Measurements from ENCODE around the gene C1QTNF6. TPM values are rescaled to one million over a fixed set of nuclear protein-coding genes. Genes with fewer than 3 reads are reported as not detected.

Gene C1QTNF6
- total and polyA plus RNA-seq, 2 experiments from 2014 or later, result 23.6 to 29.7 TPM

GRCh38 chr22:37178350-37179125 lies 9.5 kb downstream of the C1QTNF6 start:
- DNase-seq (ENCODE audit: low spot score), result peak; percentile 55
- H3K4me2 ChIP-seq, result peak overlapping the region; percentile 57
- H3K27me3 ChIP-seq, result no peaks in the 10 kb centered on the region
- no peaks in the 10 kb centered on the region for H3K9me2 ChIP-seq (replicated peaks; ENCODE audit: insufficient read depth)
- H4K20me1 ChIP-seq (ENCODE audit: insufficient read depth, poor library complexity, severe bottlenecking), result no peaks in the 10 kb centered on the region
- H3K9me3 ChIP-seq (ENCODE audit: low read depth), result no peaks in the 10 kb centered on the region
- TF ChIP-seq EZH2phosphoT487 (IDR thresholded peaks at IDR 0.05; ENCODE audit: low read depth, severe bottlenecking, unreplicated experiment) (no peak), CTCF (IDR thresholded peaks at IDR 0.05; ENCODE audit: poor library complexity) (no peak)
- no peaks in the 10 kb centered on the region for H3K36me3 ChIP-seq (replicated peaks; ENCODE audit: insufficient read depth, low read depth)
- peak overlapping the region; percentile 80 for H3K27ac ChIP-seq
- H3K4me3 ChIP-seq, result no peak overlapping the region
- H2AFZ ChIP-seq, result no peak overlapping the region
- no peaks in the 10 kb centered on the region for H3K79me2 ChIP-seq
- peaks cover 36% of the 10 kb centered on the region for H3K4me1 ChIP-seq (ENCODE audit: insufficient read depth)
- 49% methylated on average over 17 of the region's 17 CpGs for WGBS (ENCODE audit: low lambda C conversion rate, missing lambda C conversion rate)

- DNase-seq (ENCODE audit: low spot score), result no peak
- H3K4me2 ChIP-seq, result no peak overlapping the region
Observed at GRCh38 chr22:37177755-37178154, 10.3 kb downstream of the C1QTNF6 start.

GRCh38 chr22:37177221-37177620 lies 10.8 kb downstream of the C1QTNF6 start:
- H3K4me2 ChIP-seq, result no peak overlapping the region
- DNase-seq (ENCODE audit: low spot score), result no peak
- 80% methylated on average over 5 of the region's 5 CpGs for WGBS (ENCODE audit: low lambda C conversion rate, missing lambda C conversion rate)
- no peaks in the 10 kb centered on the region for H3K36me3 ChIP-seq (replicated peaks; ENCODE audit: insufficient read depth, low read depth)
- no peaks in the 10 kb centered on the region for H3K9me3 ChIP-seq (ENCODE audit: low read depth)
- TF ChIP-seq EZH2 (IDR thresholded peaks at IDR 0.05; ENCODE audit: borderline replicate concordance) (no peak), EZH2phosphoT487 (IDR thresholded peaks at IDR 0.05; ENCODE audit: low read depth, severe bottlenecking, unreplicated experiment) (no peak), CTCF (IDR thresholded peaks at IDR 0.05; ENCODE audit: poor library complexity) (no peak)
- no peaks in the 10 kb centered on the region for H3K27me3 ChIP-seq
- H4K20me1 ChIP-seq (ENCODE audit: insufficient read depth, poor library complexity, severe bottlenecking), result no peaks in the 10 kb centered on the region
- H3K79me2 ChIP-seq, result no peaks in the 10 kb centered on the region
- H2AFZ ChIP-seq, result no peak overlapping the region
- H3K9me2 ChIP-seq (replicated peaks; ENCODE audit: insufficient read depth), result no peaks in the 10 kb centered on the region
- H3K4me3 ChIP-seq, result no peak overlapping the region
- peak overlapping the region; percentile 55 for H3K27ac ChIP-seq
- H3K4me1 ChIP-seq (ENCODE audit: insufficient read depth), result peaks cover 36% of the 10 kb centered on the region

More at GRCh38 chr22:37177755-37178154, 10.3 kb downstream of the C1QTNF6 start:
- no peaks in the 10 kb centered on the region for H3K36me3 ChIP-seq (replicated peaks; ENCODE audit: insufficient read depth, low read depth)
- peak overlapping the region; percentile 80 for H3K27ac ChIP-seq
- no peaks in the 10 kb centered on the region for H3K9me3 ChIP-seq (ENCODE audit: low read depth)
- no peaks in the 10 kb centered on the region for H3K9me2 ChIP-seq (replicated peaks; ENCODE audit: insufficient read depth)
- no peak overlapping the region for H2AFZ ChIP-seq
- H4K20me1 ChIP-seq (ENCODE audit: insufficient read depth, poor library complexity, severe bottlenecking), result no peaks in the 10 kb centered on the region
- H3K4me1 ChIP-seq (ENCODE audit: insufficient read depth), result peaks cover 36% of the 10 kb centered on the region
- no peak overlapping the region for H3K4me3 ChIP-seq
- WGBS (ENCODE audit: low lambda C conversion rate, missing lambda C conversion rate), result 93% methylated on average over 3 of the region's 3 CpGs
- H3K27me3 ChIP-seq, result no peaks in the 10 kb centered on the region
- TF ChIP-seq EZH2phosphoT487 (IDR thresholded peaks at IDR 0.05; ENCODE audit: low read depth, severe bottlenecking, unreplicated experiment), result no peak
- TF ChIP-seq CTCF (IDR thresholded peaks at IDR 0.05; ENCODE audit: poor library complexity), result no peak
- TF ChIP-seq EZH2 (IDR thresholded peaks at IDR 0.05; ENCODE audit: borderline replicate concordance), result no peak
- no peaks in the 10 kb centered on the region for H3K79me2 ChIP-seq

Data from hepatocyte (in vitro differentiated cells).